WI38 (cell line): Measurements from ENCODE around the gene RHOBTB3.

Experiments
- H3K4me3 ChIP-seq: 2 replicates; pipeline ENCODE4 v1.5.1; 2011; ENCODE audit warnings: low read depth, mild to moderate bottlenecking, control low read depth, low read length
- CTCF ChIP-seq: IDR thresholded peaks from 2 replicates; pipeline ENCODE4 v1.5.1; 2012; ENCODE audit warnings: low read depth, mild to moderate bottlenecking, control low read depth, low read length

RHOBTB3 gene

GRCh38 chr5:95730730-95731570, at the start of gene RHOBTB3:
Gene RHOBTB3 (plus strand): TSS chr5:95731336. CDS start chr5:95731683, 347 bp downstream.
- H3K4me3 ChIP-seq, result peak within 1 kb of the TSS; percentile 90
- TF ChIP-seq CTCF, result no peak

GRCh38 chr5:95682891-95683290, 48.2 kb upstream of the RHOBTB3 start, which contains the start of gene SPATA9:
Gene SPATA9 (minus strand): TSS chr5:95682991. CDS start chr5:95682854, 137 bp downstream.
- H3K4me3 ChIP-seq, result no peak within 1 kb of the TSS
- no peak for TF ChIP-seq CTCF

- no peak overlapping the region for H3K4me3 ChIP-seq
- TF ChIP-seq CTCF, result no peak
Observed at GRCh38 chr5:95684361-95684760, 46.8 kb upstream of the RHOBTB3 start.

- no peak for TF ChIP-seq CTCF
- no peak overlapping the region for H3K4me3 ChIP-seq
Observed at GRCh38 chr5:95686651-95687050, 44.5 kb upstream of the RHOBTB3 start.

- no peak for TF ChIP-seq CTCF
- H3K4me3 ChIP-seq, result no peak overlapping the region
Observed at GRCh38 chr5:95689680-95690079, 41.5 kb upstream of the RHOBTB3 start.

- no peak overlapping the region for H3K4me3 ChIP-seq
- no peak for TF ChIP-seq CTCF
Observed at GRCh38 chr5:95690333-95690732, 40.8 kb upstream of the RHOBTB3 start.
